B cell (primary cell): ENCODE data around the gene SLC9C1. TPM values are rescaled to one million over a fixed set of nuclear protein-coding genes. Genes with fewer than 3 reads are reported as not detected.

ENCODE experiments used
- ATAC-seq: fragments of 200-7000 bp; cut with Tn5 transposase; one replicate; pipeline ENCODE4 v1.10.0; 2021; ENCODE audit warnings: low read depth, mild to moderate bottlenecking, moderate number of reproducible peaks, moderate library complexity
- CTCF ChIA-PET: fragments of 350-600 bp; sonication (Branson Sonifier 250); formaldehyde crosslinking; loops from one replicate; lab custom pipeline; 2021; ENCODE audit warnings: antibody characterized with exemption, inconsistent platforms; lab: Charles Lee
- POLR2A ChIA-PET: fragments of 350-600 bp; sonication (Branson Sonifier 250); formaldehyde crosslinking; loops from one replicate; lab custom pipeline; 2021; ENCODE audit warnings: antibody characterized with exemption; lab: Charles Lee
- DNase-seq: peaks from one replicate; pipeline ENCODE4 v3.0.0; 2013
- H2AFZ ChIP-seq: 2 replicates; pipeline ENCODE4 v1.6.1; 2012; ENCODE audit warnings: mild to moderate bottlenecking, low read depth, low read length; ENCODE audit not compliant: insufficient read depth, poor library complexity, severe bottlenecking
- H3K27ac ChIP-seq, 2 donors: 1 replicate in 1 of 2; 2 replicates in 1 of 2; pipeline ENCODE4 v1.5.1; 2012 to 2013; ENCODE audit warnings: low read length in 2 of 2, mild to moderate bottlenecking in 2 of 2, moderate library complexity in 1 of 2
- H3K27me3 ChIP-seq, 4 experiments: fragments of 200-600 bp in 1 of 4; sonication (generic) in 1 of 4; replicated peaks in 1 of 4; 1 replicate in 2 of 4; 2 replicates in 2 of 4; pipeline versions ENCODE4 v1.6.1 to v1.7.0; 2013 to 2016; ENCODE audit warnings: low read length in 3 of 4, mild to moderate bottlenecking in 2 of 4, mixed read lengths in 1 of 4, moderate library complexity in 1 of 4; ENCODE audit not compliant: insufficient read depth in 4 of 4, control insufficient read depth in 3 of 4; ENCODE audit errors: control extremely low read depth in 1 of 4
- H3K36me3 ChIP-seq, 2 experiments: replicated peaks in 1 of 2; 1 replicate in 1 of 2; 2 replicates in 1 of 2; pipeline versions ENCODE4 v1.6.1 to v1.7.1; 2013; ENCODE audit warnings: low read length in 1 of 2; ENCODE audit not compliant: insufficient read depth in 2 of 2, control insufficient read depth in 1 of 2; ENCODE audit errors: control extremely low read depth in 1 of 2, extremely low read depth in 1 of 2
- H3K4me1 ChIP-seq, 2 donors: fragments of 200-600 bp in 1 of 2; sonication (generic) in 1 of 2; 1 replicate in 1 of 2; 2 replicates in 1 of 2; pipeline versions ENCODE4 v1.5.1 to v1.6.1; 2013 to 2017; ENCODE audit warnings: low read length in 2 of 2; ENCODE audit not compliant: control insufficient read depth in 2 of 2, insufficient read depth in 2 of 2
- H3K4me2 ChIP-seq: replicated peaks from 2 replicates; pipeline ENCODE3; 2012; ENCODE audit warnings: mild to moderate bottlenecking, low read depth, low read length; ENCODE audit not compliant: poor library complexity, severe bottlenecking
- H3K4me3 ChIP-seq, 5 experiments: fragments of 200-600 bp in 1 of 5; sonication (generic) in 1 of 5; 1 replicate in 3 of 5; 2 replicates in 2 of 5; pipeline versions ENCODE4 v1.5.1 to v1.7.0; 2011 to 2016; ENCODE audit warnings: low read length in 4 of 5, mild to moderate bottlenecking in 4 of 5, low read depth in 2 of 5, control low read depth in 1 of 5, moderate library complexity in 1 of 5; ENCODE audit not compliant: insufficient read depth in 1 of 5; ENCODE audit errors: control extremely low read depth in 1 of 5, extremely low read depth in 1 of 5
- H3K79me2 ChIP-seq: fragments of 200-600 bp; sonication (generic); one replicate; pipeline ENCODE4 v1.6.0; 2016; ENCODE audit warnings: low read length; ENCODE audit not compliant: control insufficient read depth, insufficient read depth
- H3K9ac ChIP-seq: fragments of 200-600 bp; sonication (generic); 2 replicates; pipeline ENCODE4 v1.6.1; 2017; ENCODE audit warnings: mild to moderate bottlenecking, low read length, moderate library complexity
- H3K9me3 ChIP-seq, 3 donors: one replicate each; pipeline versions ENCODE4 v1.6.1 to v1.7.1; 2013; ENCODE audit warnings: low read length in 2 of 3; ENCODE audit not compliant: control insufficient read depth in 2 of 3, insufficient read depth in 1 of 3; ENCODE audit errors: control extremely low read depth in 1 of 3
- H4K20me1 ChIP-seq: 2 replicates; pipeline ENCODE4 v1.6.0; 2012; ENCODE audit warnings: mild to moderate bottlenecking, low read length; ENCODE audit not compliant: insufficient read depth, control insufficient read depth, poor library complexity, severe bottlenecking
- H3K27ac Mint-ChIP-seq: one replicate; pipeline ENCODE4 v1.8.0; 2021; ENCODE audit warnings: mixed read lengths
- H3K27me3 Mint-ChIP-seq: one replicate; pipeline ENCODE4 v1.8.0; 2021; ENCODE audit warnings: mixed read lengths
- H3K4me1 Mint-ChIP-seq: one replicate; pipeline ENCODE4 v1.8.0; 2021; ENCODE audit warnings: mixed read lengths
- H3K4me3 Mint-ChIP-seq: one replicate; pipeline ENCODE4 v1.8.0; 2021; ENCODE audit warnings: mixed read lengths
- H3K9me3 Mint-ChIP-seq: one replicate; pipeline ENCODE4 v1.8.0; 2022; ENCODE audit warnings: mixed read lengths; ENCODE audit not compliant: insufficient read depth
- EZH2 ChIP-seq: IDR thresholded peaks from 2 replicates; pipeline ENCODE4 v1.6.1; 2012; ENCODE audit warnings: borderline replicate concordance, low read depth, mild to moderate bottlenecking, moderate library complexity, low read length; ENCODE audit not compliant: insufficient read depth, poor library complexity, severe bottlenecking
- WGBS: methylation state at CpG from one replicate; pipeline ENCODE4 v1.1.5; 2013; ENCODE audit warnings: missing lambda C conversion rate; ENCODE audit not compliant: insufficient coverage; 5-methylcytosine and 5-hydroxymethylcytosine counted together
- intact Hi-C: fragments of 100-400 bp; cut with micrococcal nuclease; formaldehyde crosslinking; loops from one replicate; pipeline ENCODE4 v1.10.0; 2022
- polyA plus RNA-seq: library from polyadenylated mRNA; depleted of rRNA; stranded (reverse); fragments of >200 nt; gene quantifications from 2 replicates; pipeline ENCODE4 v1.2.3, GENCODE V29; 2012
- total RNA-seq, 2 donors: library from RNA; stranded (reverse); fragments of 120-200 nt in 1 of 2; gene quantifications; 1 replicate in 1 of 2; 2 replicates in 1 of 2; pipeline versions ENCODE4 v1.2.3 to v1.2.4, GENCODE V29; 2013 to 2022
- TF ChIP-seq, protein P1 (sequence below): fragments of 200-600 bp; IDR thresholded peaks from one replicate; pipeline ENCODE4 v1.8.0; 2022; ENCODE audit warnings: antibody characterized with exemption, mild to moderate bottlenecking

SLC9C1 gene
- total and polyA plus RNA-seq, 2 donors (not counting 1 experiment from before 2014, with no cell fraction given), result 0.07 to 0.49 TPM

DNA sequence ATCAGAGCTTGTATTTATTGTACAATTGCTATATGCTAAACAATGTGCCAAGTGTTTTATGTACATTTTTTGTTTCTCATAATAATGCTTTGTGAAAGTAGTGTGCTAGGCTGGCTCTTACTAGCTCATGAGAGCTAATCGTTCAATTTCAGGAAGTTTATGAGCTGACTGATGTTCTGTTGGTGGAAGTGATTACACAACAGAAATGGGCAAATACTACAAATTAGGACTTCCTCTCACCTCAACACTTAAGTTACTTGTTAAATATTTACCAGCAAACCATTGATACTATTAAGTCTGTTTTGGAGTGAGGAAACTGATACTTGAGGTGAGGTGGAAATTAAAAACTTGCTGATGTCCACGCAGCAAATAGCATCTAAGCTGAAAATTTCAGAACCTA, 32.3 kb downstream of the SLC9C1 start:
- 100% methylated on average over 1 of the region's 2 CpGs for WGBS
- no peaks in the 10 kb centered on the region for H4K20me1 ChIP-seq
- Mint-ChIP-seq H3K27me3 (no peaks in the 10 kb centered on the region), H3K27ac (no peak overlapping the region), H3K9me3 (no peaks in the 10 kb centered on the region), H3K4me3 (no peak overlapping the region), H3K4me1 (no peaks in the 10 kb centered on the region)
- no peak overlapping the region for H3K9ac ChIP-seq
- H3K27me3 ChIP-seq, result no peaks in the 10 kb centered on the region
- H3K9me3 ChIP-seq, result no peaks in the 10 kb centered on the region
- CTCF ChIA-PET, result interaction anchor here (1.2 kb wide), 1 partner anchor 150 kb away, joined by 3 read pairs; no protein-coding TSS in a partner anchor
- no peak overlapping the region for H2AFZ ChIP-seq
- H3K4me3 ChIP-seq, result no peak overlapping the region
- POLR2A ChIA-PET, result no interaction called here
- H3K36me3 ChIP-seq, result no peaks in the 10 kb centered on the region
- DNase-seq (no peak), ATAC-seq (no peak)
- H3K79me2 ChIP-seq, result no peaks in the 10 kb centered on the region
- H3K4me2 ChIP-seq, result no peak overlapping the region
- no peak overlapping the region for H3K27ac ChIP-seq
- intact Hi-C loops, result no loop called here
- H3K4me1 ChIP-seq, result no peaks in the 10 kb centered on the region
- TF ChIP-seq EZH2, result no peak
- TF ChIP-seq, protein P1, sequence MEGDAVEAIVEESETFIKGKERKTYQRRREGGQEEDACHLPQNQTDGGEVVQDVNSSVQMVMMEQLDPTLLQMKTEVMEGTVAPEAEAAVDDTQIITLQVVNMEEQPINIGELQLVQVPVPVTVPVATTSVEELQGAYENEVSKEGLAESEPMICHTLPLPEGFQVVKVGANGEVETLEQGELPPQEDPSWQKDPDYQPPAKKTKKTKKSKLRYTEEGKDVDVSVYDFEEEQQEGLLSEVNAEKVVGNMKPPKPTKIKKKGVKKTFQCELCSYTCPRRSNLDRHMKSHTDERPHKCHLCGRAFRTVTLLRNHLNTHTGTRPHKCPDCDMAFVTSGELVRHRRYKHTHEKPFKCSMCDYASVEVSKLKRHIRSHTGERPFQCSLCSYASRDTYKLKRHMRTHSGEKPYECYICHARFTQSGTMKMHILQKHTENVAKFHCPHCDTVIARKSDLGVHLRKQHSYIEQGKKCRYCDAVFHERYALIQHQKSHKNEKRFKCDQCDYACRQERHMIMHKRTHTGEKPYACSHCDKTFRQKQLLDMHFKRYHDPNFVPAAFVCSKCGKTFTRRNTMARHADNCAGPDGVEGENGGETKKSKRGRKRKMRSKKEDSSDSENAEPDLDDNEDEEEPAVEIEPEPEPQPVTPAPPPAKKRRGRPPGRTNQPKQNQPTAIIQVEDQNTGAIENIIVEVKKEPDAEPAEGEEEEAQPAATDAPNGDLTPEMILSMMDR, result no peak

DNA sequence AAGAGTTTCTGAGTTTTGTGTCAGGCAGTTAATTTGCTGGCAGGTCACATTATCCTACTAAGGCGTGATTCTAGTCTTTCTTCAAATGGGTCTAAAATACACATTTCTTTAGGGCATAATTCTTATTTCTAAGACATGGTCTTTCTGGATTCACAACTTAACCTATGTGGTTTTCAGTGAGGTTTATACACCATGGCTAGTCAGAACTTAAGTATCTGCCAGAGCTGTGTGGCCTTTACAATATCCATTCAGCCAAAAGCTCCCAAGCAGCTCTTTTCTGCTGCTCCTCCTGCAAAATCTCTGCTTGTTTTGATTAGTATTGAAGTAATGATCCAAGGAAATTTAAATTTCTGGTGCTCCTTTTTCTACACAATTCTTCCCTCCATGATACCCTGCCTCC, 33.5 kb downstream of the SLC9C1 start:
- Histone ChIP-seq H3K27ac (no peak overlapping the region), H3K79me2 (no peaks in the 10 kb centered on the region), H3K4me1 (no peaks in the 10 kb centered on the region), H3K27me3 (no peaks in the 10 kb centered on the region), H2AFZ (no peak overlapping the region), H3K36me3 (no peaks in the 10 kb centered on the region), H3K4me2 (no peak overlapping the region), H3K4me3 (no peak overlapping the region), H3K9me3 (peaks cover 0 to 1% (median 0%) of the 10 kb centered on the region in 3 donors), H4K20me1 (no peaks in the 10 kb centered on the region), H3K9ac (no peak overlapping the region)
- TF ChIP-seq EZH2, result no peak
- TF ChIP-seq, protein P1, result no peak
- no peak for ATAC-seq
- H3K4me1 Mint-ChIP-seq, result no peaks in the 10 kb centered on the region
- intact Hi-C loops, result no loop called here
- no CpG with 5 or more reads among the region's 1 CpG for WGBS
- H3K27ac Mint-ChIP-seq, result no peak overlapping the region
- H3K27me3 Mint-ChIP-seq, result no peaks in the 10 kb centered on the region
- no peak for DNase-seq
- H3K4me3 Mint-ChIP-seq, result no peak overlapping the region
- POLR2A ChIA-PET, result no interaction called here
- peaks cover 5% of the 10 kb centered on the region for H3K9me3 Mint-ChIP-seq
- CTCF ChIA-PET, result interaction anchor here (1.2 kb wide), 1 partner anchor 149 kb away, joined by 3 read pairs; no protein-coding TSS in a partner anchor
